Epidermal melanocyte (primary cell): ENCODE measurements around the gene HNMT.

Experiments
- DNase-seq: peaks from one replicate; pipeline ENCODE4 v3.0.0; 2011; ENCODE audit warnings: low spot score; ENCODE audit not compliant: insufficient read length

The HNMT gene

DNA sequence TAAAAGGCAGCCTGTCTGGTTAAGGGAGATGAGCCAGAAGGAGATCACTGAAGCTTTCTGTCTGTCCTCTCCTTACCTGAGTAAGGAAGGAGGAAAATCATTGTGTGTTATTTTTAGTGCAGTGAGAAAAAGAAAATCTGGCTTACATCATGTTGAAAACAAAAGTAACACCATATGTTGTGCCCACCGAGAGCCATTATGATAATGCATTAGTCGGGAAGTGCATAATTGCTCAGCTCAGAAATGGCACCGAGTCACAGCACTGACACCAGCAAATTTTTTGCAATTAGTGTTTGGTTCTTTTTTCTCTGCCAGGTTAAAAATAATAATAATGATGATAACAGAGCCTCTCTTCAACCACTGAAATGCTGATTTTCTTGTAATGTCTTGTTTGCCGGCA, 46.6 kb downstream of the HNMT start:
- DNase-seq, result no peak

DNA sequence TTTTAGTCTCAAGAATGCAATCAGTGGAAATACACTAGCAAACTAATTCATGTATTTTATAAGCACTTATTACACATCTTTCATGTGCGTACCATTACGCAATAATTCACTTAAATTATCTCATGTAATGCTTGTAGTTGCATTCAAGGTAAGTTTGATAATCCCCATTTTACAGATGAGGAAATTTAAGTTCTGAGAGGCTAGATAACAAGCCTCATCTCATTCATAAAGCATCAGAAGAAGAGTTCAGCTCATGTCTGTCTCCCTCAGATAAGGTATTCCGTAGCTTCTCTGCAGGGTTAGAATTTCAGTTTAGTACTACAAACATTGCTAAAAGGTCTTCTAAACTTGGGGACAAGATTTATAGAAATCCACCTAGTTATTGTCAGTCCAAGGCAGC, 47.8 kb downstream of the HNMT start:
- DNase-seq, result no peak

DNA sequence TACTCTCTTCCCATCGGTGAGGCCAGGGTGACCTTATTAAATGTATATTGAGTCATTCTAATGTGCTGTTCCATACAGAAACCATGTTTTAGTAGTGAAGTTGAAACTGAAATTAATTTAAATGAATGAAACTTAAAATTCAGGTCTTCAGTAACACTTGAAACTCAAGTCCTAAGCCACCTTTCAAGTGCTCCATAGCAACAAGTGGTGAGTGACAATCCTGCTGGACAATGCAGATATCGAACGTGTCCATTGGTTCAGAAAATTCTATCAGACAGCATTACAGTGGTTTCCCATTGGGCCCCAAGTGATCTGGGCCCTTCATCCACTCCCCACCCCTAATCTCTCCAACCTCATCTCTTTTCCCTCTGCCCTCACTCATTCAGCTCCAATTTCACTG, 48.7 kb downstream of the HNMT start:
- no peak for DNase-seq

DNA sequence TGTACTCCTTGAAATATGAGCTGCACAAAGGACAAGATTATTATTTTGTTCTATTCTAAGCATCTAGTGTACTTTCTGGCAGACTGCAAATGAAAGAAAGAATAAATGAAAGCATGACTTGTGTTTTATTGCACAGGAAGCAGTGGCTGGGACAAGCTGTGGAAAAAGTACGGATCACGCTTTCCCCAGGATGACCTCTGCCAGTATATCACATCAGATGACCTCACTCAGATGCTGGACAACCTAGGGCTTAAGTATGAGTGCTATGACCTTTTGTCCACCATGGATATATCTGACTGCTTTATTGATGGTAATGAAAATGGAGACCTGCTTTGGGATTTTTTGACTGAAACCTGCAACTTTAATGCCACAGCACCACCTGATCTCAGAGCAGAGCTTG, 49.4 kb downstream of the HNMT start:
- no peak for DNase-seq

DNA sequence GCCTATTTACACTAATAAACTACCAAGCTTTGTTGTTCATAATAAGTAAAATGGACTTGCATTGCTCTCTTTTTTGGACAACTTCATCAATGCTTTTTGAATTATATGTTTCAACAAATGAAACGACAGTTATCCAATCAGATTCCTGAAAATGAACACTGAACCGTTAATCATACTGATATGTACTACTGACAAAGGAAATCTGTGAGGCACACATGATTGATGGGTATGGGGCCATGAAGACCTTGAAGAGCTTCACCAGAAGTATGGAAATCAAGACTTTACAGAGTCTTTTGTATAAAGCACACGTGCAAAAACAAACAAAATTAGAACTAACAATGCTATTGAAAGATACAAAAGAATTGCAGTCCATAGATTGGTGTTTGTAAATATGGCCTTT, 51.2 kb downstream of the HNMT start:
- DNase-seq, result no peak

DNA sequence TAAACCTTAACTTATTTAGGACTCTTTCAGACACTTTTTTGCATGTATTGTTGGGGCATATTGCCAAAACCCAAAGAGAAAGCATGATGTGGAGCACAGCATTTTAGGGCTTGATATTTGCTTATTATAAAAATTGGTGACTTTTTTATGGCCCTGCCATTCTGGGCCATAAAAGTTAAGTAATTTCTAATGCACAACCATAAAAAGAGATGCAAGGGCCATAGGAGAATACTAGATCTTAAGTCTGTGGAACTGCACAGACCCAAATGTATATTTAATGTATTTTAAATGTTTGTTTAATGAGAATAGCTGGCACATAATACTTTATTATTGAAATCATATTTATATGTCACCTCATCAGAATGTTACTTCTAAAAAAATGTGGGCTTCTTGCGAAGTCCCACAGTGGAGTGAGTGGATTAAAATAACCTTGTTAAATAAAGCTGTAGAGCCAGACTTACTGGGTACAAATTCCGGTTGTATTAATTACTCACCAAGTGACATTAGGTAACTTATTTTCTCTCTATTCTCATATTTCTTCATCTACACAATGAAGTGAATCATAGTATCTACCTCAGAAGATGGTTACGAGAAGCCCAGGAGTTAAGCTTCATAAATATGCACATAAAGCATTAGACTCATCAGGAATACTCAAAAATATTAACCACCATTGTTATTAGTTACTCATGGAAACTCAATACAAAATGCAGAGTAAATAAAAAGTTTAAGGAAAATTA, 52.2 kb downstream of the HNMT start:
- DNase-seq, result no peak

DNA sequence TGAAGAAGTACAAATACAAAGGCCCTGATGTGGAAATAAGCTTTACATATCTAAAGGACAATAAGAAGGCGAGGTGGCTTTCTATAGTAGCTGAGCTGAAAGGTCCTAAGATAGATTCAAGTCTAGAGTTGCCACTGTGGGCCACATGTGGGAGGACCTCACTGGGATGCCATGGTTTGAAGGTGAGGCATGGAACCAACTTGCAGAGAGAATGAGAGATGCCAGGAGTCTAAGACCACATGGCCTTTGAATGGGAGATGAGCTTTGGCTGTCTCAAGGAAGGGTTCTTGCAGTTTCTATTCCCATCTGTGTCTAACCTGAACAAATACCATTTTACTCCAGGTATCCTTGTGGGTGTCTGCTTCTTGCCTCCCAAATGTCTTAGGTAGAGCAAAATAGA, 53.6 kb downstream of the HNMT start:
- no peak for DNase-seq

DNA sequence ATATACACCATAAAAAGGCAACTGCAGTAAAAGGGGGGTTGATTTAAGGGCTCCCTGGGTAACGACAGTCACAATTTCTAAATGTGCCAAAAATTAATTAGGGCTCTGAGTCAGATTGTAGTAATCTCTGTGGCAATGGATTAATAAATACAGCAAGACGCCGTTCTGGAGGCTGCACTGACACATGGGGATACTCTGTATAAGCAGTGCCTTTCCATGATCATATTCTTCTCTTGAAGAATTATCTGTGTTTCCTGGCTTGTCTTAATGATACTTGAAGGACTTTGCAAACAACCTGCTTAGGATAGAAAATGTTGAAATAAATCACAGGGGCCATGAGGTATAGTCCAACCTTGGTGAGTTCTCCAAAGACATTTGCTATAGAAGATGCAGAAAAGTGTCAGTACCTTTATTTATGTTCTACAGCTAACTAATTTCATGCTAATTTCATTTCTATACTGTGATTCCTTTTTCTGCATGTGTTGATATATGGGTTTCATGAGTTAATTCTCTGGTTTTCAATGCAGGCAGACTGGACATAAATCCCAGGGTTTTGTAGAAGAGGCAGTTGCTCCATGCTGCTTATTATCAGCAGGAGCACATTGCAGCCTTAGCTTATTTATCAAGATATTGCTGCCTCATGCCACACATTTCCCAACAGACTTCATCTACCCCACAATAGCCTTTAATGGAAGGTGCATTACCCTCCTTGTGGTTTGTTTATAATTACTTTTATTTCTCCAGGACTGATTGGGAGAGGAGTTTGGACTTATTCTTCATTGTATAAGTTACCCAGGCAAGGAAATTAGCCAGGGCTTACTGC, 54.8 kb downstream of the HNMT start:
- no peak for DNase-seq

DNA sequence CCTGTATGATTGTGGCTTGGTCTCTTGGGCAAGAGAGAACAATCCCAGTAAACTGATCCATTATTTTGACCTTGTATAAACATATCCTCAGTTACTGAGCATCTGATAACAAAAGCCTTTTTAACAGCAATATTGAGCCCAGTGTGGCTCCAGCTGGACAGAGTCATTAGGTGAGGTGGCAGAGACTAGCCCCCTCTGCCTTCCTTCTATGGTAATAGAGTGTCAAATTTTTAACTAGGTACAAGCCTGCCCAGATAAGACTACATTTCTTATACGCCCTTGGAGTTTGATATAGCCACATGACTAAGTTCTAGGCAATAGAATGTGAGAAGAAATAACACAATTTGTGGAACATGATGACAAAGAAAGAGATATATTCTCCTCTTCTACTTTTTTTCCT, 56.2 kb downstream of the HNMT start:
- DNase-seq, result no peak

DNA sequence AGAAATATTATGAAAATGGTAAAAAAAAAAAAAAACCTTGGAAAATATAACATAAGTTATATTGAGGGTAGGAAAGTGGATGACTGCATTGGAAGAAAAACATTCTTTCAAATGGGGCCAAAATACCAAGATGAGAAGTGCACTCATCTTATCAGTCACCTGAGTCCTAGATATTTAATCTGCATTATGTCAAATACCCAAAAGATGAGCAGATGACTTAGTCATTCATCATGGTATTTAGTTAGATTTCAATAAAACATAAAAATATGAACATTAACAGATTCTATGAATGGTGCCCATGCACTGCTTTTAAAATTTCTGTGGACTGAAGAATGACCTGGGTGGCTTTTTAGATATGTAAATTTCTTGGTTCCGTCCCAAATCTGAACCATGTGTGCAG, 56.9 kb downstream of the HNMT start:
- DNase-seq, result no peak

DNA sequence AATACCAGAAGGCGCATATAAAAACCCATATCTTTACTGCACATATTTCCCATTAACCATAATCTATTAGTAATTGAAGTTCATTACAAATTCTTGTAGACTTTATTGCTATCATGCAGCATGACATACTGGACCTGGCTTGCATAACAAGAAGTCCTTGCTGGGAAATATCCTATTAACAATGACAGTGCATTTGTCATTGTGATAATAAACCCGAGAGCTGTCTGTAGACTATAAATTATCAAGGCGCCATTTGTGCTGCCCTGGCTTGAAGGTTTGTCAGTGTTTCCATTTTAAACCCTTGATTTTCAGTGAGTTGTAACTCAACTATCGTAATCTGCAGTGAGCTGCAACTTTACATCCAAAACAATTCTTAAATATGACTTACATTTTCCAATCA, 59.0 kb downstream of the HNMT start:
- DNase-seq, result no peak

DNA sequence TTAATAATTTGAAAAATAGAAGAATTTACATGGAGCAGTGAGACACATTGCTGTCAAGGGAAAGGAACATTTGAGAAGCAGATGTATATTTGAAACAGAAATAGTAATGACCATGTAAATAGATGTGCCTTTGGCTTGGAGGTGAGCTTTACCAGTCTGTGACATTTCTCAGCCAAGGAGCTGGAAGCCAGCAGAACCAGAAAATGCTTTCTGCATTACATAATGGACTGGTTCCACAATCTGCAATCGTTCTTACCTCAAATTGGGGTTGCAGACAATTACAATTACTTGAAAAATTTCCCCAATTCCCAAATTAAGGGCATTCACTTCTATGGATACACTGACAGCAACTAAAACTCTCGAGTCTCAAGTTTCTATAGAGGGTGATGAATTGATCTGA, 59.7 kb downstream of the HNMT start:
- DNase-seq, result no peak

DNA sequence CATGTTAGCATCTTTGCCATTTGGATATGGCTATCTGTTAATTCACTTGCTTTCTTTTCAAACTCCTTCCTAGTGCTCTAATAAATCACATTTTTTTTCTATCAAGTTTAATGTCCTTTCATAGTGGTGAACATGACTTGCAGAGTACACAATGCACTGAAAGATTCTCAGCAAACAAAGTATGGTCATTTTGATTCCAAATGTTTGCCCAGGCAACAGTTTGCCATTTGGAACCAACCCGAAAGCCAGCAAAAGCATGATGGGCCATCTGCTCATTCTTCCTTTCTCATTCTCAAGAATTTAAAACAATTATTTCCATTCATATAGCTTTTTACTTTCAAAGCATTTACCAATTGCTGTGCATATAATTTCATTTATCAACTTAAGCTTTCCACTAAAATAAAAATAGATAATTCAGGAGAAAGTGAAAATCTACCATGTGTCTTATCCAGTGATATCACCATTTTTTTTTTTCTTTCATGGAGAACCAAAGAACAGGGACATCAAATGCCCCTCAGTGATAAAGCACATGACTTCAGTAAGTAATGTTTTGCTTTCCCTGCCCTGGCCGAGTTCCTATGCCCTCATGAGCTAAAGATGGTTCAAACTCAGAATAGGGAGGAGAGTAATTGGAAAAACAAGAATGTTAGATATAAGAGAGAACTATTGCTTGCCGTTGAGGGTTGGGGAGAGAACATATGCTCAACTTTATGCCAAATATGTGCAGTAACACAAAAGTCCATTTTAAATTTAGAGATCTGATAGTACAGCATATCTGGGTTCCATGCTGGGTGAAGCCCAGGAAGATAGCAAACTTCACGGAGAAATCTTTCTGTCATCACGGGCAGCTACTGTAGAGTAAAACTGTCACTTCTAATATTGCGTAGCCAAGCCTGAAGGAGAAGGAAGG, 62.1 kb downstream of the HNMT start:
- DNase-seq, result no peak

DNA sequence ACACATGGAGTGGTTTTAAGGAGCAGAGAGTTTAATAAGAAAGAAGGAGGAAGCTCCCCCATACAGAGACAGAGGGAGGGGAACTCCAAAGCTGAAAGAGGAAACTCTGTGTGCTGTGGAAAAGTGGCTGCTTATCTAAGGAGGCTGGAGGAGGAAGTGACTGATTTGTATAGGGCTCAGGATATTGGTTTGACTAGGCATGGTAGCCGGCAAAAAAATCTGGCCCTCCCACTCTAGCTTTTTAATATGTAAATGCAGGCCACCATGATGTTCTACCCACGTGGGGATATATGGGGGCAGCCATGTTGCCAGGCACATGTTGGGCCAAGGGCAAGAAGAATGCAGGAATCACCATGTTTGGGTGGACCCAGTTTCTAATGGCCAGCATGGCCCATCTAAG, 64.3 kb downstream of the HNMT start:
- no peak for DNase-seq

DNA sequence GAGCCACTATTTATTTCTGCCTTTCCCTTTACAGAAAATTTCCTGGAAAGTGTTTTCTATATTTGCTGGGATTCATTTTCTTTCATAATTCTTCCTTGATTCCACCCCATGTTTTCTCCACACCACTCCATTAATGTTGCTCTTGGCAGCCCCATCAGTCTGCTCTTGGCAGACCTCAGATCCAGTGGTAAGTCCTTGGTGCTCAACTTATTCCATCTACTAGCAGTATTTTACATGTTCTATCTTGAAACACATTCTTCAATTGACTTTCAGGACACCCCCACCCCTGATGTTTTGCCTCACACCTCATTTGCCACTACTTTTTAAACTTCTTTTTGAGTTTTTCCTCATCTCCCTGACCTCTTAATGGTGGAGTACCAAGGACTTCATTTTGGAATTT, 65.0 kb downstream of the HNMT start:
- DNase-seq, result no peak

DNA sequence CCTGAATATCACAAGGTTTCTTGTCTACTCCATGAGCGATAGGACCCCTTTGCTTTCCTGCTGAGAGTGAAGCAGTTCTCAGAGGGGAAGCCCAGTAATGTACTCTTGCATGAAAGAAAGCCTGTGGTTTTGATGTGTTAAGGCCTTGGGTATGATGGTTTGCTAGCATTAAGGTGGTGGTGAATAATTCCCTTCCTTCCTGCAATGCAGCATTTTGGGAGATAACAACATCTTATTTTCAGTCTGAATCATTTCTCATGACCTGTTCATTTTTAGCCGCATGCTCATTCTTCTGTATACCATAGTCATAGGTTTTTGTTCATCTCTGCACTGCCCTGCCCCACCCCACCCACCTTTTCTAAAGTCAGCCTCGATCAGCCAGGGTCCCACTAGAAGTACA, 66.2 kb downstream of the HNMT start:
- DNase-seq, result no peak

DNA sequence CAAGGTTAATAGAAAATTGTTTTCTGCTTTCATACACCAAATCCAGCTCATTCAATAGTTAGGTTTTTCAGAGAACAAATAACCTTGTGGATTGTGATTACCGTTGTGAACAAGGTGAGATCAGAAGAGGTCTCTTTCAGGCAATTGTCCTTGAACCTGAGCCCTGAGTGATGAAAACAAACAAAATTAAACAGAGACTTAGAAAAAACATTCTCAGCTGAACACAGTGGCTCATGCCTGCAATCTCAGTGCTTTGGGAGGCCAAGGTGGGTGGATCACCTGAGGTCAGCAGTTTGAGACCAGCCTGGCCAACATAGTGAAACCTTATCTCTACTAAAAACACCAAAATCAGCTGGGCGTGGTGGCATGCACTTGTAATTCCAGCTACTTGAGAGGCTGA, 68.1 kb downstream of the HNMT start:
- no peak for DNase-seq

DNA sequence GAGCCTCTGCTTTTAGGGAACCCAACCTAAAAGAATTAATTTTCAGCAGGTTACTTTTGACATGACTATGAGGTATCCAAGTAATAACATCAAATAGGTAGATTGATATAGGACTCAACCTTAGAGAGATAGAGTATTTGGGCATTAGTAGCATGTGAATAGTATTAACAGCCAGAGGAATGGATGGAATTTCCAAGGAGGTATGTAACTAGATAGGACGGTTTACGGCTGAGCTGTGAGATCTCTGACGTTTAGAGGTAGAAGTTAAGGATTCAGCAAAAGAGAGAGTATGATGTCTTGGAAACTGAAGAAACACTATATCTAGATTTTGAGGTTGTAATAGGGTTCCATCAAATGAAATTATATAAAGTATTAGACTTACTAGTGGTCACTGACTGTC, 70.3 kb downstream of the HNMT start:
- DNase-seq, result no peak

DNA sequence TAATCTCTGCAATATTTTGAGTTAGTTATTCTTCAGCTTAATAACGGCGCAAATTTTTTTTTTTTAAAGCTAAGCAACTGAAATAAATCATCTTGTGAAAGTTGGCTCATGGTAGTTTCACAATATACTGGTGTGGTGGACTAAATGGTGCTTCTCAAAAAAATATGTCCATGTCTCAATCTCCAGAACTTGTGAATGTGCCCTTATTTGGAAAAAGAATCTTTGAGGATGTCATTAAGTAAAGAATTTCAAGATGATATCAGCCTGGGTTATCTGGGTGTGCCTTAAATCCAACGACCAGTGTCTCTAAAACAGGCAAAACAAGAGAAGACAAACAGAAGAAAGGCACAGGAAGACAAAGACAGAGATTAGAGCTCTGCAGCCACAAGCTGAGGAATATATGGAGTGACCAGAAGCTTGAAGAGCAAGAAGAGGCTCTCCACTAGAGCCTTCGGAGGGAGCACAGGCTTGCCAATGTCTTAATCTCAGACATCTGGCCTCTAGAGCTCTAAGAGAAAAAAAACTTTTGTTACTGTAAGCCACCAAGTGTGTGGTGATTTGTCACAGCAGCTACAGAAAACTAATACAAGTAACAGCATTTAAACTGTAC, 71.4 kb downstream of the HNMT start:
- DNase-seq, result no peak

DNA sequence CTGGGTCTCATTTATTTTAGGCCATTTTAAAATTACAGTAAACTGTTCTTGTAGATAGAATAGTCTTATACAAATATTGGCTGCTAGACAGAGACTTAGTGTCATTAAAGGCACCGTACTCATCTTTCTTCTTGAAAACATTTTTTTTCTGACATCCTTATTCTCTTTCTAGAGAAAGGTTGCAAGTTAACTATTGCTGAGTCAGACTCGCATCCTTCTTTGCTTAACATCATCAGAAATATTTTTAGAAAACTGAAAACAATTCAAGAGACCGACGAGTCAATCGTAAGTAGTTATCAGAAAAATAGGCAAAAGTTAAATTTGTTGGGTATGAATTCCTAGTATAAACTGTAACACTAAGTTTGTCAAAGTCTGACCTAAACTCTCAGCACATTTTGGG, 72.2 kb downstream of the HNMT start:
- DNase-seq, result no peak

DNA sequence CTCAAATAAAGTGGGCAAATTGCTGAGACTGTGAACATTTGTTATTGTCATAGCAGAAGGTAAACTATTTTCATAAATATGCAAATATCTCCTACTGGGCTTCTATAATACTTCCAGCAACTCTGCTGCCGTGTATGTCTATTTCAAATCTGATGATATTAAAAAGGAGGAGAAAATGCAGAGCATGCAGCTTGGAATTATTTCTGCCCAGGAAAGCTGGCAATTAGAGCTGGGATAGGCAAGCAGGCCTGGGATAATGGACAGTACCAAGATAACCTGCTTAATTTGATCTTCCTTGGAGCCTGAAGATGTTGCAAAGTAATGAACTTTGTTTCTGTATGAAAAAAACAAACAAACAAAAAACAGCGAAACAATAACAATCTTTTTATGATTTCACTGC, 72.8 kb downstream of the HNMT start:
- no peak for DNase-seq

DNA sequence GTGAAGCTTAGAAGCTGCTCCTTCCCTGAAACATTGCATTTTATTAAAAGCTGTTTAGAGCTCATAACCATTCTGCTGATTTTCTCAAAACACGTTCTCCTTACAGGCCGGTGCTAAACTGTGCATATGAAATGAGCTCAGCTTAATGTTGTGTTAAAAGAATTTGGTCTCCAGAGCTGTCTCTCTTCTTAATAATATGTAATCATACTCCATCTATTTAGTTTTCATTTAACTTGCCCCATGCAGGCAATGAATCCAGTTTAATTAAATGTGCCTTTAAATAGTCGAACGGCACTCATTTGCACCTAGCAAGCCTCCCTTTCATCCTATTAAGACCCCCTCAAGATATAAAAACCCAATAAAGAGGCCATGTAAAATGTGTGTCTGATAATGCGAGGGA, 76.3 kb downstream of the HNMT start:
- DNase-seq, result no peak
